Osteoblast (primary cell): ENCODE data around the gene CCNT2. TPM values are rescaled to one million over a fixed set of nuclear protein-coding genes. Genes with fewer than 3 reads are reported as not detected.
A peak's percentile ranks its signal among the peaks of the same experiment; 100 is the strongest.

Experiments
- DNase-seq: peaks from one replicate; pipeline ENCODE4 v3.0.0; 2011; ENCODE audit warnings: low spot score, mixed read lengths; ENCODE audit not compliant: insufficient read length; ENCODE audit errors: missing footprints
- H2AFZ ChIP-seq: 2 replicates; pipeline ENCODE4 v1.6.0; 2011; ENCODE audit warnings: mild to moderate bottlenecking, low read length
- H3K27ac ChIP-seq: 2 replicates; pipeline ENCODE4 v1.5.1; 2011; ENCODE audit warnings: mild to moderate bottlenecking, low read depth, low read length, moderate library complexity
- H3K27me3 ChIP-seq: 2 replicates; pipeline ENCODE4 v1.6.0; 2012; ENCODE audit warnings: mild to moderate bottlenecking, control low read depth, inconsistent platforms, low read length, moderate library complexity; ENCODE audit not compliant: insufficient read depth
- H3K36me3 ChIP-seq: 2 replicates; pipeline ENCODE4 v1.5.1; 2011; ENCODE audit warnings: mild to moderate bottlenecking, low read length, control low read depth, moderate library complexity; ENCODE audit not compliant: insufficient read depth
- H3K4me1 ChIP-seq: 2 replicates; pipeline ENCODE4 v1.5.1; 2011; ENCODE audit warnings: mild to moderate bottlenecking, low read length, control low read depth, moderate library complexity; ENCODE audit not compliant: insufficient read depth
- H3K4me2 ChIP-seq: 2 replicates; pipeline ENCODE4 v1.6.0; 2011; ENCODE audit warnings: mild to moderate bottlenecking, low read length; ENCODE audit not compliant: insufficient read depth
- H3K4me3 ChIP-seq: fragments of 200-600 bp; sonication (generic); 3 replicates; pipeline ENCODE4 v1.5.1; 2012; ENCODE audit warnings: mild to moderate bottlenecking, low read length, inconsistent platforms; ENCODE audit not compliant: insufficient read depth
- H3K79me2 ChIP-seq: 2 replicates; pipeline ENCODE4 v1.6.0; 2012; ENCODE audit warnings: mild to moderate bottlenecking, low read length, control low read depth, inconsistent platforms; ENCODE audit not compliant: insufficient read depth
- H3K9me3 ChIP-seq: 2 replicates; pipeline ENCODE4 v1.5.1; 2011; ENCODE audit warnings: low read depth, low read length, control low read depth
- H4K20me1 ChIP-seq: 2 replicates; pipeline ENCODE4 v1.6.0; 2012; ENCODE audit warnings: mild to moderate bottlenecking, low read length, control low read depth; ENCODE audit not compliant: insufficient read depth
- total RNA-seq: library from RNA; depleted of rRNA; stranded (reverse); fragments of >200 nt; gene quantifications from 2 replicates; pipeline ENCODE4 v1.2.3, GENCODE V29; 2012
- TF ChIP-seq, protein P1 (sequence below): IDR thresholded peaks from 2 replicates; pipeline ENCODE4 v1.5.1; 2011; ENCODE audit warnings: mild to moderate bottlenecking, low read depth, low read length, moderate library complexity; ENCODE audit errors: extremely low read depth

CCNT2 gene
- total RNA-seq, result 26.2 and 26.8 TPM in 2 replicates

DNA sequence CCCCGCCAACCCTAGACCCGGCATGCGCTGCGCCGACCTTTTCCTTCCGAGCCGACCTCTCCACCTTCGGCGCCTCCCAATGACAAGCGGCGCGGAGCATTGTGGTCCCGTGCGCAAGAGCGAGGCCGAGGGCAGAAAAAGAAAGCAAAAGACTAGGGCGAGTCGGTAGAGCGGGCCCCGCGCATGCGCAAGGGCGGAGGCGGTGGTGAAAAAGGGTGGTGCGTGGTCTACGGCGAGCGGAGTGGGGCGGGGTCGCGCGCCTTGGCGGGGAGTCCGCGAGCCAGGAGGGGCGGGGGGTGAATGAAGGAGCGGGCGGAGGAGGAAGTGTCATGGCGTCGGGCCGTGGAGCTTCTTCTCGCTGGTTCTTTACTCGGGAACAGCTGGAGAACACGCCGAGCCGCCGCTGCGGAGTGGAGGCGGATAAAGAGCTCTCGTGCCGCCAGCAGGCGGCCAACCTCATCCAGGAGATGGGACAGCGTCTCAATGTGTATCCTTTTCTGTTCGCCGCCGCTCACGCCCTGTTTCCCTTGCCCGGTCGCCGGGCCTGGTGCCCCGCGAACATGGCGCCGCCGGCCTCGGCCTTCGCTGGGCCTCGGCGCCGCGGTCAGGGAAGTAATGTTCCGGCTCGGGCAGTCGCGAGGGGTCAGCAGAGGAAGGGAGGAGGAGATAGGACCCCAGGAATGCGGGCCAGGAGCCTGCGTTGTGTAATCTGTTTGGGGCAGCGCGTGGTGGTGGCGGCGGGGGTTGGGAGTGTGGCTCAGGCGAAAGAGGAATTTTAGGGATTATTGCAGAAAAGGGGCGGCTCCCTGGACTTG, at the start of gene CCNT2:
Gene CCNT2 (plus strand): TSS at position 297 of the 815 bp plus-strand sequence. CDS start 33 bp downstream, at position 330.
- peak within 1 kb of the TSS; percentile 98 for H3K4me2 ChIP-seq
- peak within 1 kb of the TSS; percentile 91 for H3K27ac ChIP-seq
- H4K20me1 ChIP-seq, result peaks cover 39% of the 10 kb centered on the region
- peak within 1 kb of the TSS; percentile 87 for H3K4me3 ChIP-seq
- DNase-seq, result peak; percentile 97
- H3K27me3 ChIP-seq, result no peaks in the 10 kb centered on the region
- TF ChIP-seq, protein P1, sequence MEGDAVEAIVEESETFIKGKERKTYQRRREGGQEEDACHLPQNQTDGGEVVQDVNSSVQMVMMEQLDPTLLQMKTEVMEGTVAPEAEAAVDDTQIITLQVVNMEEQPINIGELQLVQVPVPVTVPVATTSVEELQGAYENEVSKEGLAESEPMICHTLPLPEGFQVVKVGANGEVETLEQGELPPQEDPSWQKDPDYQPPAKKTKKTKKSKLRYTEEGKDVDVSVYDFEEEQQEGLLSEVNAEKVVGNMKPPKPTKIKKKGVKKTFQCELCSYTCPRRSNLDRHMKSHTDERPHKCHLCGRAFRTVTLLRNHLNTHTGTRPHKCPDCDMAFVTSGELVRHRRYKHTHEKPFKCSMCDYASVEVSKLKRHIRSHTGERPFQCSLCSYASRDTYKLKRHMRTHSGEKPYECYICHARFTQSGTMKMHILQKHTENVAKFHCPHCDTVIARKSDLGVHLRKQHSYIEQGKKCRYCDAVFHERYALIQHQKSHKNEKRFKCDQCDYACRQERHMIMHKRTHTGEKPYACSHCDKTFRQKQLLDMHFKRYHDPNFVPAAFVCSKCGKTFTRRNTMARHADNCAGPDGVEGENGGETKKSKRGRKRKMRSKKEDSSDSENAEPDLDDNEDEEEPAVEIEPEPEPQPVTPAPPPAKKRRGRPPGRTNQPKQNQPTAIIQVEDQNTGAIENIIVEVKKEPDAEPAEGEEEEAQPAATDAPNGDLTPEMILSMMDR, result no peak
- H2AFZ ChIP-seq, result peak within 1 kb of the TSS; percentile 98
- H3K9me3 ChIP-seq, result no peaks in the 10 kb centered on the region
- peaks cover 49% of the 10 kb centered on the region for H3K79me2 ChIP-seq
- no peaks in the 10 kb centered on the region for H3K36me3 ChIP-seq
- peaks cover 14% of the 10 kb centered on the region for H3K4me1 ChIP-seq

GRCh38 chr2:134869946-134870736, 48.5 kb upstream of the CCNT2 start:
- Histone ChIP-seq H3K36me3 (no peaks in the 10 kb centered on the region), H3K4me3 (no peak overlapping the region), H3K9me3 (no peaks in the 10 kb centered on the region), H3K4me2 (no peak overlapping the region), H3K27me3 (no peaks in the 10 kb centered on the region), H4K20me1 (no peaks in the 10 kb centered on the region), H3K4me1 (peaks cover 11% of the 10 kb centered on the region), H3K27ac (no peak overlapping the region), H3K79me2 (no peaks in the 10 kb centered on the region), H2AFZ (no peak overlapping the region)
- no peak for DNase-seq
- TF ChIP-seq, protein P1, result no peak

DNA sequence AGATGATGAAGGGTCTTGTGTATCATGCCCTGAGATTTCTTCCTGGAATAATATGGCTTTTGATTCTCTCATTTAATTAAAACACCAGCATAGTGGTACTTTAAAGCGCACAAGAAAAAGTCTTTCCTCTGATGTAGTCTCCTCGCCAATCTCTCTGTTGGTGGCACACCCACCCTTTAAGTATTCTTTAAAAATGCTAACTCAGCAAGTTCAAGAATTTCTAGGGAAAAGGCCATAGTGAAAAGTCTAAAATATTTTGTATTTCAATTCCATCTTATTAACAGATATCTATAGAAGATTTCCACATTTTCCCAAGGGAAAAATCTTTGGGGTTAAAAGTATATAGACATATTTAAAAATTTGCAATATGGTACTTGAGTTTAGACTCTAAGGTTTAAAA, 45.5 kb upstream of the CCNT2 start:
- no peak overlapping the region for H2AFZ ChIP-seq
- no peak overlapping the region for H3K27ac ChIP-seq
- DNase-seq, result no peak
- no peaks in the 10 kb centered on the region for H3K27me3 ChIP-seq
- no peaks in the 10 kb centered on the region for H4K20me1 ChIP-seq
- no peaks in the 10 kb centered on the region for H3K36me3 ChIP-seq
- no peaks in the 10 kb centered on the region for H3K79me2 ChIP-seq
- no peak overlapping the region for H3K4me3 ChIP-seq
- H3K4me1 ChIP-seq, result no peaks in the 10 kb centered on the region
- no peak overlapping the region for H3K4me2 ChIP-seq
- H3K9me3 ChIP-seq, result no peaks in the 10 kb centered on the region
- TF ChIP-seq, protein P1, result no peak

DNA sequence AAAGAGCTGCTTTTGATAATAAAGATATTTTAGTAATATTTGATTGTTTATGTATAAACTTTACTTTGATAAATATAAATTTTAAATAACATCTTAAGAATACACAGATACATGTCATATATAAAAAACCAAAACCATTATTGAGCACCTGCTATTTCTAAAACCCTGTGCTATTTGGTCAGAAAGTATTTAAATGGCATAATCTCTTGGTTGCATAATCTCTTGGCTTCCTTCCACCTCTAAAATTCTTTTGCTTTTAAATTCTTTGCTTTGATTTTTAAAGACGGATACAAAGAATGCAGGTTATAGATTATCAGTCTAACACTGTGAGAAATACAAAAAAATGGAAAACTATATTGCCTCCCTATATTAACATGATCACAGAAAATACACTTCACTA, 43.3 kb upstream of the CCNT2 start:
- Histone ChIP-seq H4K20me1 (no peaks in the 10 kb centered on the region), H3K9me3 (no peaks in the 10 kb centered on the region), H2AFZ (no peak overlapping the region), H3K36me3 (no peaks in the 10 kb centered on the region), H3K4me2 (no peak overlapping the region), H3K27me3 (no peaks in the 10 kb centered on the region), H3K27ac (no peak overlapping the region), H3K4me3 (no peak overlapping the region), H3K79me2 (no peaks in the 10 kb centered on the region), H3K4me1 (no peaks in the 10 kb centered on the region)
- TF ChIP-seq, protein P1, result no peak
- no peak for DNase-seq
